ENCODE data around the gene B3GNT5.

The B3GNT5 gene

GRCh38 chr3:183252118-183252782 lies 803 bp upstream of the B3GNT5 start:
- no peak overlapping the region for H3K27ac Mint-ChIP-seq
- H3K4me1 Mint-ChIP-seq = no peaks in the 10 kb centered on the region
- no peaks in the 10 kb centered on the region for H3K9me3 Mint-ChIP-seq
- peaks cover 22% of the 10 kb centered on the region for H3K27me3 Mint-ChIP-seq
- ATAC-seq = no peak
- H3K36me3 Mint-ChIP-seq = no peaks in the 10 kb centered on the region
- H3K4me3 Mint-ChIP-seq = no peak overlapping the region

GRCh38 chr3:183253528-183254486 lies 754 bp downstream of the B3GNT5 start:
- H3K4me3 Mint-ChIP-seq = peak overlapping the region; percentile 78

GRCh38 chr3:183254487-183255347 lies 1.7 kb downstream of the B3GNT5 start:
- Mint-ChIP-seq H3K27me3 (peaks cover 37% of the 10 kb centered on the region), H3K27ac (no peak overlapping the region), H3K4me3 (peak overlapping the region; percentile 62), H3K9me3 (no peaks in the 10 kb centered on the region), H3K36me3 (no peaks in the 10 kb centered on the region), H3K4me1 (peaks cover 4% of the 10 kb centered on the region)
- ATAC-seq = peak; percentile 49

More at GRCh38 chr3:183253528-183254486, 754 bp downstream of the B3GNT5 start:
- Mint-ChIP-seq H3K27me3 (peaks cover 37% of the 10 kb centered on the region), H3K36me3 (no peaks in the 10 kb centered on the region), H3K9me3 (no peaks in the 10 kb centered on the region), H3K4me1 (no peaks in the 10 kb centered on the region), H3K27ac (peak overlapping the region; percentile 34)
- peak; percentile 57 for ATAC-seq

- Mint-ChIP-seq H3K36me3 (no peaks in the 10 kb centered on the region), H3K27ac (no peak overlapping the region), H3K4me1 (peaks cover 10% of the 10 kb centered on the region), H3K27me3 (peaks cover 37% of the 10 kb centered on the region), H3K4me3 (no peak overlapping the region), H3K9me3 (no peaks in the 10 kb centered on the region)
- no peak for ATAC-seq
Observed at GRCh38 chr3:183255348-183255730, 2.3 kb downstream of the B3GNT5 start.

GRCh38 chr3:183259087-183259486 lies 6.0 kb downstream of the B3GNT5 start:
- Mint-ChIP-seq H3K4me1 (peaks cover 15% of the 10 kb centered on the region), H3K27me3 (peaks cover 37% of the 10 kb centered on the region), H3K27ac (no peak overlapping the region), H3K9me3 (no peaks in the 10 kb centered on the region), H3K36me3 (no peaks in the 10 kb centered on the region), H3K4me3 (no peak overlapping the region)
- ATAC-seq = no peak

GRCh38 chr3:183259621-183260020 lies 6.6 kb downstream of the B3GNT5 start:
- H3K9me3 Mint-ChIP-seq = no peaks in the 10 kb centered on the region
- no peak overlapping the region for H3K4me3 Mint-ChIP-seq
- no peaks in the 10 kb centered on the region for H3K36me3 Mint-ChIP-seq
- peaks cover 36% of the 10 kb centered on the region for H3K27me3 Mint-ChIP-seq
- peaks cover 15% of the 10 kb centered on the region for H3K4me1 Mint-ChIP-seq
- no peak overlapping the region for H3K27ac Mint-ChIP-seq
- ATAC-seq = no peak

- peak overlapping the region; percentile 3 for H3K4me3 Mint-ChIP-seq
- ATAC-seq = peak; percentile 73
- no peak overlapping the region for H3K27ac Mint-ChIP-seq
- H3K4me1 Mint-ChIP-seq = peaks cover 15% of the 10 kb centered on the region
- H3K36me3 Mint-ChIP-seq = no peaks in the 10 kb centered on the region
- H3K27me3 Mint-ChIP-seq = peaks cover 29% of the 10 kb centered on the region
- no peaks in the 10 kb centered on the region for H3K9me3 Mint-ChIP-seq
Observed at GRCh38 chr3:183260167-183260904, 7.3 kb downstream of the B3GNT5 start.

GRCh38 chr3:183261151-183261724 lies 8.2 kb downstream of the B3GNT5 start:
- Mint-ChIP-seq H3K27me3 (peaks cover 25% of the 10 kb centered on the region), H3K9me3 (no peaks in the 10 kb centered on the region)

GRCh38 chr3:183262875-183263378 lies 9.9 kb downstream of the B3GNT5 start:
- H3K36me3 Mint-ChIP-seq = no peaks in the 10 kb centered on the region
- H3K4me3 Mint-ChIP-seq = no peak overlapping the region
- no peak for ATAC-seq
- H3K9me3 Mint-ChIP-seq = no peaks in the 10 kb centered on the region
- H3K4me1 Mint-ChIP-seq = peaks cover 15% of the 10 kb centered on the region
- no peak overlapping the region for H3K27ac Mint-ChIP-seq
- H3K27me3 Mint-ChIP-seq = peaks cover 11% of the 10 kb centered on the region

More at GRCh38 chr3:183261151-183261724, 8.2 kb downstream of the B3GNT5 start:
- H3K4me3 Mint-ChIP-seq = no peak overlapping the region
- peaks cover 15% of the 10 kb centered on the region for H3K4me1 Mint-ChIP-seq
- ATAC-seq = no peak
- H3K36me3 Mint-ChIP-seq = no peaks in the 10 kb centered on the region
- H3K27ac Mint-ChIP-seq = no peak overlapping the region

GRCh38 chr3:183264268-183264667 lies 11.2 kb downstream of the B3GNT5 start:
- Mint-ChIP-seq H3K27ac (no peak overlapping the region), H3K4me3 (no peak overlapping the region), H3K9me3 (no peaks in the 10 kb centered on the region), H3K4me1 (peaks cover 15% of the 10 kb centered on the region), H3K36me3 (no peaks in the 10 kb centered on the region), H3K27me3 (peaks cover 8% of the 10 kb centered on the region)
- no peak for ATAC-seq

GRCh38 chr3:183265157-183265642 lies 12.1 kb downstream of the B3GNT5 start:
- H3K27me3 Mint-ChIP-seq = peaks cover 8% of the 10 kb centered on the region
- no peak overlapping the region for H3K27ac Mint-ChIP-seq
- peaks cover 7% of the 10 kb centered on the region for H3K4me1 Mint-ChIP-seq
- no peak for ATAC-seq
- no peaks in the 10 kb centered on the region for H3K36me3 Mint-ChIP-seq
- H3K9me3 Mint-ChIP-seq = no peaks in the 10 kb centered on the region
- no peak overlapping the region for H3K4me3 Mint-ChIP-seq

- Mint-ChIP-seq H3K27me3 (peaks cover 8% of the 10 kb centered on the region), H3K9me3 (no peaks in the 10 kb centered on the region), H3K27ac (no peak overlapping the region), H3K4me1 (no peaks in the 10 kb centered on the region), H3K4me3 (no peak overlapping the region), H3K36me3 (no peaks in the 10 kb centered on the region)
- ATAC-seq = no peak
Observed at GRCh38 chr3:183265834-183266417, 12.9 kb downstream of the B3GNT5 start.

- ATAC-seq = no peak
Observed at GRCh38 chr3:183266454-183266853, 13.4 kb downstream of the B3GNT5 start.

More at GRCh38 chr3:183266454-183266853, 13.4 kb downstream of the B3GNT5 start:
- Mint-ChIP-seq H3K4me3 (no peak overlapping the region), H3K9me3 (no peaks in the 10 kb centered on the region), H3K4me1 (no peaks in the 10 kb centered on the region), H3K27me3 (peaks cover 8% of the 10 kb centered on the region), H3K36me3 (no peaks in the 10 kb centered on the region), H3K27ac (no peak overlapping the region)

Measured in stimulated activated memory B cell treated with anti-CD40 and anti-IgM and Interleukin-4, amounts not matched to agents 10 μg/mL and 1 μg/mL and 100 μg/mL, for 72 hours (primary cell).